ENCODE results near the gene TPH1.

Gene TPH1

GRCh38 chr11:18081551-18081950 lies 35.5 kb upstream of the TPH1 start:
- TF ChIP-seq EGR1 (IDR thresholded peaks at IDR 0.05) (no peak), NFIC (IDR thresholded peaks at IDR 0.05) (peak; percentile 44)

GRCh38 chr11:18080451-18080850 lies 34.4 kb upstream of the TPH1 start:
- no peak for TF ChIP-seq CREB1 (IDR thresholded peaks at IDR 0.05; ENCODE audit: low read depth)

DNA sequence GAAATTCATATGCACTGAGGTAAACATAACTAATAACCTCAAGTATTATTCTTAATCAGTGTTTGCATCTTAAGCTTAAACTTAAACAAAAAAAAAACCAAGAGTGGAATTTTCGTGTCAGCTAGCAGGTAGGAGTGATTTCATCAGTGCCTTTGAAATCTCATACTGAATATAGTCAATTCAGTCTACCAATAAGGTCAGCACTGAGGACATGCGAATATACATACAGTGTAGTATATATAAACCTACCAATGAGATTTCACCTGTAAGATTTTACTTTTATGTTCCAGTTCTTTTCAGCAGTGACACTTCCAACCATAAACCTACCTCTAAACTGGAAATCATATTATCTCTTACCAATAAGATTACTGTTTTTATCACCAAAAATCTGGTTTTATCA lies 32.8 kb upstream of the TPH1 start:
- TF ChIP-seq EGR1 (IDR thresholded peaks at IDR 0.05) (no peak), ZBTB7A (IDR thresholded peaks at IDR 0.05; ENCODE audit: low read depth) (no peak), CREB1 (IDR thresholded peaks at IDR 0.05; ENCODE audit: low read depth) (no peak), RAD21 (IDR thresholded peaks at IDR 0.05; ENCODE audit: low read depth) (no peak), FOXM1 (IDR thresholded peaks at IDR 0.05; ENCODE audit: borderline replicate concordance, low read depth) (no peak), CEBPB (IDR thresholded peaks at IDR 0.05) (no peak), TCF12 (IDR thresholded peaks at IDR 0.05; ENCODE audit: low read depth) (no peak), YY1 (IDR thresholded peaks at IDR 0.05; ENCODE audit: low read depth) (no peak), MAX (IDR thresholded peaks at IDR 0.05) (no peak), TAF1 (IDR thresholded peaks at IDR 0.05; ENCODE audit: low read depth) (no peak)
- TF ChIP-seq, protein P1, sequence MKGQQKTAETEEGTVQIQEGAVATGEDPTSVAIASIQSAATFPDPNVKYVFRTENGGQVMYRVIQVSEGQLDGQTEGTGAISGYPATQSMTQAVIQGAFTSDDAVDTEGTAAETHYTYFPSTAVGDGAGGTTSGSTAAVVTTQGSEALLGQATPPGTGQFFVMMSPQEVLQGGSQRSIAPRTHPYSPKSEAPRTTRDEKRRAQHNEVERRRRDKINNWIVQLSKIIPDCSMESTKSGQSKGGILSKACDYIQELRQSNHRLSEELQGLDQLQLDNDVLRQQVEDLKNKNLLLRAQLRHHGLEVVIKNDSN (IDR thresholded peaks at IDR 0.05), result no peak

- TF ChIP-seq TEAD4 (IDR thresholded peaks at IDR 0.05) (no peak), CEBPB (IDR thresholded peaks at IDR 0.05) (no peak), FOXM1 (IDR thresholded peaks at IDR 0.05; ENCODE audit: borderline replicate concordance, low read depth) (no peak), CREB1 (IDR thresholded peaks at IDR 0.05; ENCODE audit: low read depth) (no peak), ZBTB7A (IDR thresholded peaks at IDR 0.05; ENCODE audit: low read depth) (no peak), TAF1 (IDR thresholded peaks at IDR 0.05; ENCODE audit: low read depth) (no peak), RAD21 (IDR thresholded peaks at IDR 0.05; ENCODE audit: low read depth) (no peak), EP300 (IDR thresholded peaks at IDR 0.05; ENCODE audit: borderline replicate concordance) (no peak), TCF12 (IDR thresholded peaks at IDR 0.05; ENCODE audit: low read depth) (no peak), EGR1 (IDR thresholded peaks at IDR 0.05) (no peak), MAX (IDR thresholded peaks at IDR 0.05) (no peak), YY1 (IDR thresholded peaks at IDR 0.05; ENCODE audit: low read depth) (no peak), NFIC (IDR thresholded peaks at IDR 0.05) (no peak)
- TF ChIP-seq, protein P2, sequence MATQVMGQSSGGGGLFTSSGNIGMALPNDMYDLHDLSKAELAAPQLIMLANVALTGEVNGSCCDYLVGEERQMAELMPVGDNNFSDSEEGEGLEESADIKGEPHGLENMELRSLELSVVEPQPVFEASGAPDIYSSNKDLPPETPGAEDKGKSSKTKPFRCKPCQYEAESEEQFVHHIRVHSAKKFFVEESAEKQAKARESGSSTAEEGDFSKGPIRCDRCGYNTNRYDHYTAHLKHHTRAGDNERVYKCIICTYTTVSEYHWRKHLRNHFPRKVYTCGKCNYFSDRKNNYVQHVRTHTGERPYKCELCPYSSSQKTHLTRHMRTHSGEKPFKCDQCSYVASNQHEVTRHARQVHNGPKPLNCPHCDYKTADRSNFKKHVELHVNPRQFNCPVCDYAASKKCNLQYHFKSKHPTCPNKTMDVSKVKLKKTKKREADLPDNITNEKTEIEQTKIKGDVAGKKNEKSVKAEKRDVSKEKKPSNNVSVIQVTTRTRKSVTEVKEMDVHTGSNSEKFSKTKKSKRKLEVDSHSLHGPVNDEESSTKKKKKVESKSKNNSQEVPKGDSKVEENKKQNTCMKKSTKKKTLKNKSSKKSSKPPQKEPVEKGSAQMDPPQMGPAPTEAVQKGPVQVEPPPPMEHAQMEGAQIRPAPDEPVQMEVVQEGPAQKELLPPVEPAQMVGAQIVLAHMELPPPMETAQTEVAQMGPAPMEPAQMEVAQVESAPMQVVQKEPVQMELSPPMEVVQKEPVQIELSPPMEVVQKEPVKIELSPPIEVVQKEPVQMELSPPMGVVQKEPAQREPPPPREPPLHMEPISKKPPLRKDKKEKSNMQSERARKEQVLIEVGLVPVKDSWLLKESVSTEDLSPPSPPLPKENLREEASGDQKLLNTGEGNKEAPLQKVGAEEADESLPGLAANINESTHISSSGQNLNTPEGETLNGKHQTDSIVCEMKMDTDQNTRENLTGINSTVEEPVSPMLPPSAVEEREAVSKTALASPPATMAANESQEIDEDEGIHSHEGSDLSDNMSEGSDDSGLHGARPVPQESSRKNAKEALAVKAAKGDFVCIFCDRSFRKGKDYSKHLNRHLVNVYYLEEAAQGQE (IDR thresholded peaks at IDR 0.05; ENCODE audit: low read depth), result no peak
- TF ChIP-seq, protein P1 (IDR thresholded peaks at IDR 0.05), result no peak
These were observed 29.4 kb upstream of the TPH1 start for GRCh38 chr11:18075444-18075843.

DNA sequence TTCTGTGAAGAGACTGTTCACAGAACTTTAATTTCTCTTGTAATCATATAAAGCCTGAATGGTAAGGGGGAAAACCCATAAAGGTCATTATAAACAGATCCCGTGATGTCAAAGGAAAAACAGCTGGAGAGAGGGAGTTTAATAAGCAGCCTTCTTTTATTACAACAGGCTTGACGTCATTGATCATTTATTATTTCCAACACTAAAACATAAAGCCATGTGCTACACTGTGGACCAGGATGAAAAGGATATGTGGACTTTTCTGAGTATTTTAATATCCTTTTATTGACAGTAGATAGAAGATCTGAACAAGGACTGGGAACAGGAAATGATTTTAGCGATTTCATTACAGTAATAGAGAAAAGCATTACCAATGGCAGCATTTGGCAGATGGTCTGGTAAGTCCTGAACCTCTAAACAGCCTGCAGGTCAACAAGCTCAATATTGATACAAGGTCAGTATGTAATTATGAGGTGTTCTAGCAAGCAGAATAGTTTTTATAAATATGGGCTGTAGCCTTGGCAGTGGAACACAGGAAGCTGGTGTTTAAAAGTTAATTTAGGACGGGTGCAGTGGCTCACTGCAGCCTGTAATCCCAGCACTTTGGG lies 25.1 kb upstream of the TPH1 start:
- TF ChIP-seq CREB1 (IDR thresholded peaks at IDR 0.05; ENCODE audit: low read depth) (no peak), TEAD4 (IDR thresholded peaks at IDR 0.05) (no peak), CEBPB (IDR thresholded peaks at IDR 0.05) (no peak), EGR1 (IDR thresholded peaks at IDR 0.05) (no peak), EP300 (IDR thresholded peaks at IDR 0.05; ENCODE audit: borderline replicate concordance) (no peak), YY1 (IDR thresholded peaks at IDR 0.05; ENCODE audit: low read depth) (no peak), FOXM1 (IDR thresholded peaks at IDR 0.05; ENCODE audit: borderline replicate concordance, low read depth) (no peak), ZBTB7A (IDR thresholded peaks at IDR 0.05; ENCODE audit: low read depth) (no peak), NFIC (IDR thresholded peaks at IDR 0.05) (no peak)
- TF ChIP-seq, protein P2 (IDR thresholded peaks at IDR 0.05; ENCODE audit: low read depth), result no peak

GRCh38 chr11:18067372-18067771 lies 21.3 kb upstream of the TPH1 start:
- TF ChIP-seq ZBTB7A (IDR thresholded peaks at IDR 0.05; ENCODE audit: low read depth) (no peak), RAD21 (IDR thresholded peaks at IDR 0.05; ENCODE audit: low read depth) (no peak), TAF1 (IDR thresholded peaks at IDR 0.05; ENCODE audit: low read depth) (no peak)

GRCh38 chr11:18066626-18067025 lies 20.6 kb upstream of the TPH1 start:
- TF ChIP-seq, protein P1 (IDR thresholded peaks at IDR 0.05), result no peak
- TF ChIP-seq TAF1 (IDR thresholded peaks at IDR 0.05; ENCODE audit: low read depth) (no peak), MAX (IDR thresholded peaks at IDR 0.05) (no peak), FOXM1 (IDR thresholded peaks at IDR 0.05; ENCODE audit: borderline replicate concordance, low read depth) (no peak), NFIC (IDR thresholded peaks at IDR 0.05) (no peak), CEBPB (IDR thresholded peaks at IDR 0.05) (no peak), RAD21 (IDR thresholded peaks at IDR 0.05; ENCODE audit: low read depth) (no peak), ZBTB7A (IDR thresholded peaks at IDR 0.05; ENCODE audit: low read depth) (no peak), TEAD4 (IDR thresholded peaks at IDR 0.05) (no peak), EP300 (IDR thresholded peaks at IDR 0.05; ENCODE audit: borderline replicate concordance) (no peak), CREB1 (IDR thresholded peaks at IDR 0.05; ENCODE audit: low read depth) (no peak), TCF12 (IDR thresholded peaks at IDR 0.05; ENCODE audit: low read depth) (no peak), EGR1 (IDR thresholded peaks at IDR 0.05) (no peak), YY1 (IDR thresholded peaks at IDR 0.05; ENCODE audit: low read depth) (no peak)
- TF ChIP-seq, protein P2 (IDR thresholded peaks at IDR 0.05; ENCODE audit: low read depth), result no peak

Data from Ishikawa (cell line).